ENCODE results near the gene GPR162. TPM values are rescaled to one million over a fixed set of nuclear protein-coding genes. Genes with fewer than 3 reads are reported as not detected.

GPR162 gene
- total and polyA plus RNA-seq, 5 donors from 2014 or later, result not detected

DNA sequence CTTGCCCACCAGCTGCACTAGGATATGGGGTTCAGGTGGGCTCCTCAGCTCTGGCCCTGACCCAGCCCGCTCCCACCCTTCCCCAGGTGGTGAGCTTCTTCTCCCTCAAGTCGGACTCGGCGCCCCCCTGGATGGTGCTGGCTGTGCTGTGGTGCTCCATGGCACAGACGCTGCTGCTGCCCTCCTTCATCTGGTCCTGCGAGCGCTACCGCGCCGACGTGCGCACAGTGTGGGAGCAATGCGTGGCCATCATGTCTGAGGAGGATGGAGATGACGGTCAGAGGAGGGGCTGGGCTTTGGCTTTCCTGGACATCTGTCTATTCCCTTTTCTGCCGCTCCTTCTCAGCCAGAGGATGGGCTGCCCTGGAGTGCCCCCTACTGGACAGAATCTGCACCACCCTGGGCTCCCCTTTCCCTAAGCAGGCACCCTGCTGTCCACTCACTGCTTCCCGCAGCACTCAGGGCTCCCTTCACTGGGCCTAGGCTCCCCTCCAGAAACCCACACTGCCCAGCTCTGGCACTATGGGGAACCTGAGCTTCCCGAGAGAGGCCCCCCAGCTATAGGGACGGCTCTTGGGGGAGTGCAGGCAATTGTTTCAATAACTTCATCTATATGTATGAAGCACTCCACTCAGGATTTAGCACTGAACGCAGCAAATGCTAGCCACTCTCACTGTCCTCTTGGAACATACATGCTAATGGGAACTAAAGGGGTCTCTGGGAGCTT, 3.9 kb downstream of the GPR162 start:
- Mint-ChIP-seq H3K4me3 (peak overlapping the region in 2 of 4 donors; percentile 39 to 59), H3K27me3 (peaks cover 73% of the 10 kb centered on the region), H3K36me3 (no peaks in the 10 kb centered on the region), H3K9me3 (peaks cover 0 to 3% (median 0%) of the 10 kb centered on the region in 7 donors), H3K4me1 (peaks cover 0 to 47% (median 16%) of the 10 kb centered on the region in 4 donors), H3K27ac (no peak overlapping the region)
- no peaks in the 10 kb centered on the region for H3K36me3 ChIP-seq (ENCODE audit: control insufficient read depth, insufficient read depth, low read length)
- H3K4me1 ChIP-seq (ENCODE audit: control insufficient read depth, insufficient read depth, low read length, poor library complexity, severe bottlenecking), result peaks cover 34% of the 10 kb centered on the region
- no peak overlapping the region for H3K27ac ChIP-seq (ENCODE audit: insufficient read depth, low read length, poor library complexity, severe bottlenecking)
- no peaks in the 10 kb centered on the region for H3K9me3 ChIP-seq (ENCODE audit: control insufficient read depth in 2 of 2, low read length in 2 of 2)
- no peak overlapping the region for H3K4me3 ChIP-seq (ENCODE audit: low read depth, low read length)
- H3K27me3 ChIP-seq (ENCODE audit: control insufficient read depth, insufficient read depth, low read length), result peaks cover 13% of the 10 kb centered on the region
- peak; percentile 57 to 58 for ATAC-seq (ENCODE audit: low read depth in 2 of 2)
- DNase-seq, result peak; percentile 68 to 78 (median 73)

DNA sequence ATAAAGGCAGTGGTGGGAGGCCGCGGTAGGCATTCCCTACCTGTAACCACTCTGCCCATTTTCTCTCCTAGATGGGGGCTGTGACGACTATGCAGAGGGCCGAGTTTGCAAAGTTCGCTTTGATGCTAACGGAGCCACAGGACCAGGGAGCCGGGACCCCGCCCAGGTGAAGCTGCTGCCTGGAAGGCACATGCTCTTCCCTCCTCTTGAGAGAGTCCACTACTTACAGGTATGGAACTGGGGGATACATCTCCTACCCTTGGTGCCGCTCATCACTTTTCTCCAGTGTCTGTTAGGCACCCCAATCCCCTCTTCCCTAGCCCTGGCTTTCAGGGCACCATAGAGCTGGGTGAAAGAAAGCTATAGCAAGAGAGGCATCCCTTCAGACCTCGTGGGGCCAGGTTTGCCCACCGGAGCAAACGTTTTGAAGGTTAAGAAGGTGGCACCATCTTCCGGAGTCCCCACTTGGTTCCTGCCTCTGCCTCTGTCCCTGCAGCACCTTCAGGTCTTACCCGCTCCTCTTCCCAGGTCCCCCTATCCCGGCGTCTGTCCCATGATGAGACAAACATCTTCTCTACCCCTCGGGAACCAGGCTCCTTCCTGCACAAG, 4.6 kb downstream of the GPR162 start:
- H3K9me3 ChIP-seq (ENCODE audit: control insufficient read depth in 2 of 2, low read length in 2 of 2), result no peaks in the 10 kb centered on the region
- no peak overlapping the region for H3K4me3 ChIP-seq (ENCODE audit: low read depth, low read length)
- DNase-seq, result no peak
- no peaks in the 10 kb centered on the region for H3K36me3 Mint-ChIP-seq
- peaks cover 15% of the 10 kb centered on the region for H3K27me3 ChIP-seq (ENCODE audit: control insufficient read depth, insufficient read depth, low read length)
- peak overlapping the region in 3 of 4 donors; percentile 39 to 59 (median 43) for H3K4me3 Mint-ChIP-seq
- ATAC-seq (ENCODE audit: low read depth in 2 of 2), result no peak
- H3K36me3 ChIP-seq (ENCODE audit: control insufficient read depth, insufficient read depth, low read length), result no peaks in the 10 kb centered on the region
- H3K4me1 ChIP-seq (ENCODE audit: control insufficient read depth, insufficient read depth, low read length, poor library complexity, severe bottlenecking), result peaks cover 28% of the 10 kb centered on the region
- H3K27ac Mint-ChIP-seq, result no peak overlapping the region
- H3K4me1 Mint-ChIP-seq, result peaks cover 0 to 40% (median 11%) of the 10 kb centered on the region in 4 donors
- no peak overlapping the region for H3K27ac ChIP-seq (ENCODE audit: insufficient read depth, low read length, poor library complexity, severe bottlenecking)
- H3K27me3 Mint-ChIP-seq, result peaks cover 74% of the 10 kb centered on the region
- peaks cover 0 to 3% (median 0%) of the 10 kb centered on the region in 7 donors for H3K9me3 Mint-ChIP-seq

DNA sequence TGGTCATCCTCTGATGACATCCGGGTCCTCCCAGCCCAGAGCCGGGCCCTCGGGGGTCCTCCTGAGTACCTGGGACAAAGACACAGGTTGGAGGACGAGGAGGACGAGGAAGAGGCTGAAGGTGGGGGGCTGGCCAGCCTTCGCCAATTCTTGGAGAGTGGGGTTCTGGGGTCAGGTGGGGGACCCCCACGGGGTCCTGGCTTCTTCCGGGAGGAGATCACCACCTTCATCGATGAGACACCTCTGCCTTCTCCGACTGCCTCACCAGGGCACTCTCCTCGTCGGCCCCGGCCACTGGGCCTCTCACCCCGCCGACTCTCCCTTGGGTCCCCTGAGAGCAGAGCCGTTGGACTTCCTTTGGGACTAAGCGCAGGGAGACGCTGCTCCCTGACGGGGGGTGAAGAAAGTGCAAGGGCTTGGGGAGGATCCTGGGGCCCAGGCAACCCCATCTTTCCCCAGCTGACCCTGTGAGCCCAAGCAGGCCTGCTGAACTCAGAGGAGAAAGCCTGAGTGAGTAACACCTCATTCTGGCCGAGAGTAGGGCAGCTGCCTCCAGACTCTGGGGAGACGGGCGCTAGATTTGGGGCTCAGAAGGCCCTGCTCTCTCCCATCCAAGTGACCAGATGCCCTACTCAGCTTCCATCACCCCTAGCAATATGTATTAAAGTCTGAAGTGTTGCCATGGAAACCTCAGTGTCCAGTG, 5.3 kb downstream of the GPR162 start:
- H3K27ac ChIP-seq (ENCODE audit: insufficient read depth, low read length, poor library complexity, severe bottlenecking), result no peak overlapping the region
- H3K4me3 Mint-ChIP-seq, result peak overlapping the region; percentile 77 to 92 (median 81)
- peaks cover 0 to 3% (median 0%) of the 10 kb centered on the region in 7 donors for H3K9me3 Mint-ChIP-seq
- H3K36me3 ChIP-seq (ENCODE audit: control insufficient read depth, insufficient read depth, low read length), result no peaks in the 10 kb centered on the region
- H3K4me1 Mint-ChIP-seq, result peaks cover 0 to 37% (median 10%) of the 10 kb centered on the region in 4 donors
- no peak overlapping the region for H3K4me3 ChIP-seq (ENCODE audit: low read depth, low read length)
- H3K27me3 ChIP-seq (ENCODE audit: control insufficient read depth, insufficient read depth, low read length), result peaks cover 15% of the 10 kb centered on the region
- no peaks in the 10 kb centered on the region for H3K9me3 ChIP-seq (ENCODE audit: control insufficient read depth in 2 of 2, low read length in 2 of 2)
- ATAC-seq (ENCODE audit: low read depth in 2 of 2), result no peak
- H3K27me3 Mint-ChIP-seq, result peaks cover 75% of the 10 kb centered on the region
- H3K36me3 Mint-ChIP-seq, result no peaks in the 10 kb centered on the region
- peaks cover 23% of the 10 kb centered on the region for H3K4me1 ChIP-seq (ENCODE audit: control insufficient read depth, insufficient read depth, low read length, poor library complexity, severe bottlenecking)
- no peak overlapping the region for H3K27ac Mint-ChIP-seq
- no peak for DNase-seq

DNA sequence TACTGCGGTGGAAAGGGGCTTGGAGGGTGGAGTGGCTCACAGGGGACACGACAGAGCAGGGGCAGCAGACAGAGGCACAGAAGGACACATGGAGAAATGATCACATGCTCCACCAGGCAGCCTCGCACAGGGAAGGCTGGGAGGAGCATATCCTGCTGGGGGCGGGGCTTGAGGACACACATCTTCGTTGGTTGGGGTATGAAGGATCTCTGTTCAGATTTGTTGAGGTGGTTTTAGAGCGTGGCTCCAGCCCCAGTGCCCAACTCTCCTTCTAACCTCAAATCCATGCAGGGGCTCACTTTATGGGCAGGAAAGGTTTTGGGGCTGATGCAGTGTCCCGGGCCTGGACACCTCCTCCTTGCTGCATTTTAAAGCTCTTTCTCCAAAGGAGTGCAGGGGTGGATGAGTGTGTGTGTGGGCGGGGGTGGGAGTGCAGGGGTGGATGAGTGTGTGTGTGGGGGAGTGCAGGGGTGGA, 5.9 kb downstream of the GPR162 start:
- peaks cover 15% of the 10 kb centered on the region for H3K27me3 ChIP-seq (ENCODE audit: control insufficient read depth, insufficient read depth, low read length)
- peaks cover 76% of the 10 kb centered on the region for H3K27me3 Mint-ChIP-seq
- peaks cover 0 to 3% (median 0%) of the 10 kb centered on the region in 7 donors for H3K9me3 Mint-ChIP-seq
- H3K4me1 Mint-ChIP-seq, result peaks cover 0 to 31% (median 10%) of the 10 kb centered on the region in 4 donors
- H3K36me3 ChIP-seq (ENCODE audit: control insufficient read depth, insufficient read depth, low read length), result no peaks in the 10 kb centered on the region
- H3K9me3 ChIP-seq (ENCODE audit: control insufficient read depth in 2 of 2, low read length in 2 of 2), result no peaks in the 10 kb centered on the region
- no peak overlapping the region for H3K4me3 ChIP-seq (ENCODE audit: low read depth, low read length)
- DNase-seq (peak in 1 of 3 donors; percentile 43), ATAC-seq (ENCODE audit: low read depth in 2 of 2) (no peak)
- H3K27ac ChIP-seq (ENCODE audit: insufficient read depth, low read length, poor library complexity, severe bottlenecking), result no peak overlapping the region
- H3K4me3 Mint-ChIP-seq, result peak overlapping the region; percentile 77 to 92 (median 81)
- peaks cover 22% of the 10 kb centered on the region for H3K4me1 ChIP-seq (ENCODE audit: control insufficient read depth, insufficient read depth, low read length, poor library complexity, severe bottlenecking)
- H3K36me3 Mint-ChIP-seq, result no peaks in the 10 kb centered on the region
- H3K27ac Mint-ChIP-seq, result no peak overlapping the region

DNA sequence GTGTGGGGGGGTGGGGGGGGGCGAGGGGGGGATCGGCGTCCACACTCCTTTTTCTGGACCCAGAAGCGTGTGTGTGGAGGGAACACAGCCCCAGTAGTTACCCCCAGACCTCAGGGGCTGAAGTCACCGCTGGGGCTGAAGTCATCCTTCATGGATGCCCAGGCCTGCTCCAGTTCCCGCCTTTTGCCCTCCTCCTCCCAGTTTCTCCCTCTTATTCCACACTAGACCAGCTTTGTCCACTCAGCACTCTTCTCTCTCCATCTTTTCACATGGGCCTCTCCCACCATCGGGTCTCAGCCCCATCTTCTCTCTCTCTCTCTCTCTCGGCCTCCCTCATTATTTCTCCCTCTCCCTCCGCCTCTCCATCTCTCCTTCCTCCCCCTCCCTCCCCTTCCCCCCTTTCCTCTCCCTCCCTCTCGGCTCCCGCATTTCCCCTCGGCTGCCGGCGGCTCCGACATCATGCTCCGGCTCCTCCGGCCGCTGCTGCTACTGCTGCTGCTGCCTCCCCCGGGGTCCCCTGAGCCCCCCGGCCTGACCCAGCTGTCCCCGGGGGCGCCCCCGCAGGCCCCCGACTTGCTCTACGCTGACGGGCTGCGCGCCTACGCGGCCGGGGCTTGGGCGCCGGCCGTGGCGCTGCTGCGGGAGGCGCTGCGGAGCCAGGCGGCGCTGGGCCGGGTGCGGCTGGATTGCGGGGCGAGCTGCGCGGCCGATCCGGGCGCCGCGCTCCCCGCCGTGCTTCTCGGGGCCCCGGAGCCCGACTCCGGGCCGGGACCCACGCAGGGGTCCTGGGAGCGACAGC, 6.6 kb downstream of the GPR162 start, which contains the start of gene P3H3:
Gene P3H3, plus strand, starts transcription at position 426 of the 799 bp plus-strand sequence. Its CDS starts 34 bp downstream, at position 460.
- Mint-ChIP-seq H3K36me3 (no peaks in the 10 kb centered on the region), H3K4me1 (peaks cover 0 to 31% (median 10%) of the 10 kb centered on the region in 4 donors), H3K9me3 (peaks cover 0 to 3% (median 0%) of the 10 kb centered on the region in 7 donors), H3K4me3 (peak within 1 kb of the TSS; percentile 80 to 93 (median 90)), H3K27ac (peak within 1 kb of the TSS; percentile 78 to 90 (median 83)), H3K27me3 (peaks cover 70% of the 10 kb centered on the region)
- H3K4me1 ChIP-seq (ENCODE audit: control insufficient read depth, insufficient read depth, low read length, poor library complexity, severe bottlenecking), result peaks cover 22% of the 10 kb centered on the region
- no peaks in the 10 kb centered on the region for H3K9me3 ChIP-seq (ENCODE audit: control insufficient read depth in 2 of 2, low read length in 2 of 2)
- peak in 1 of 3 donors; percentile 51 for DNase-seq
- H3K27ac ChIP-seq (ENCODE audit: insufficient read depth, low read length, poor library complexity, severe bottlenecking), result no peak within 1 kb of the TSS
- peak; percentile 36 to 41 for ATAC-seq (ENCODE audit: low read depth in 2 of 2)
- H3K27me3 ChIP-seq (ENCODE audit: control insufficient read depth, insufficient read depth, low read length), result peaks cover 15% of the 10 kb centered on the region
- no peaks in the 10 kb centered on the region for H3K36me3 ChIP-seq (ENCODE audit: control insufficient read depth, insufficient read depth, low read length)
- peak within 1 kb of the TSS; percentile 7 for H3K4me3 ChIP-seq (ENCODE audit: low read depth, low read length)

DNA sequence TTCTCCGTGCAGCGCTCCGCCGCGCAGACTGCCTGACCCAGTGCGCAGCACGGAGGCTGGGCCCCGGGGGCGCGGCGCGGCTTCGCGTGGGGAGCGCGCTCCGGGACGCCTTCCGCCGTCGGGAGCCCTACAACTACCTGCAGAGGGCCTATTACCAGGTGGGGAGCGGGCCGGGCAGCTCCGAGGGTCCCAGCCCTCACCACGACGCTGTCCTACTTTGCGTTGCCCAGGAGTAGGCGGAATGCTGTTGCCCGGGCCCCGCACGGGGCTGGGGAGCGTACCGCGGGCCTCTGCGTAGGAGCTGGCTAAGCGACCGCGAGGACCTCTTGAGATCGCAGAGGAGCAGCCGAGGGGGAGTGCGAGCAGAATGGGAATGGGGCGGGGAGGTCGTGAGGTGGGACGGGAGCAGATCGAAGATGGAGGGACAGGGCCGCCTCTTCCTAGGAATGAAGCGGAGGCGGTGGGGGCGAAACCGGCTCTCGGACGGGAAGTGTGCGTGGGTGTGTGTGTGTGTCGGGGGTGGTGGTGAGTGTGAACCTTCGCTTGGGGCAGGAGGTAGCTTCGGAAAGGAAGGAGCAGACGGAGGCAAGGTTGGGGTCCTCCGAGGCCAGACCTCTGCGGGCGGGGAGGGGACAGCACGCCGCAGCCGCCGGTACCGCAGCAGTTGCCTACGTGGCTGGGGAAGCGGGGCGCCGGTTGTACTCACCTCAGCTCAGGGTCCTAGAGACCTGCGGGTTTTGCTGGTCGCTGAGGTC, 7.3 kb downstream of the GPR162 start:
- H3K4me3 Mint-ChIP-seq, result peak overlapping the region; percentile 80 to 93 (median 90)
- no peaks in the 10 kb centered on the region for H3K36me3 ChIP-seq (ENCODE audit: control insufficient read depth, insufficient read depth, low read length)
- peak overlapping the region; percentile 78 to 90 (median 83) for H3K27ac Mint-ChIP-seq
- ATAC-seq (ENCODE audit: low read depth in 2 of 2) (peak; percentile 62 to 66), DNase-seq (peak in 1 of 3 donors; percentile 38)
- peaks cover 15% of the 10 kb centered on the region for H3K27me3 ChIP-seq (ENCODE audit: control insufficient read depth, insufficient read depth, low read length)
- H3K36me3 Mint-ChIP-seq, result no peaks in the 10 kb centered on the region
- H3K9me3 Mint-ChIP-seq, result peaks cover 0 to 3% (median 0%) of the 10 kb centered on the region in 7 donors
- no peak overlapping the region for H3K27ac ChIP-seq (ENCODE audit: insufficient read depth, low read length, poor library complexity, severe bottlenecking)
- peaks cover 0 to 31% (median 10%) of the 10 kb centered on the region in 4 donors for H3K4me1 Mint-ChIP-seq
- no peaks in the 10 kb centered on the region for H3K9me3 ChIP-seq (ENCODE audit: control insufficient read depth in 2 of 2, low read length in 2 of 2)
- H3K4me3 ChIP-seq (ENCODE audit: low read depth, low read length), result peak overlapping the region; percentile 7
- H3K27me3 Mint-ChIP-seq, result peaks cover 70% of the 10 kb centered on the region
- H3K4me1 ChIP-seq (ENCODE audit: control insufficient read depth, insufficient read depth, low read length, poor library complexity, severe bottlenecking), result peaks cover 22% of the 10 kb centered on the region

Data from CD4-positive, CD25-positive, alpha-beta regulatory T cell (primary cell).